Endothelial cell of umbilical vein (primary cell): ENCODE data around the gene ADM5. TPM values are rescaled to one million over a fixed set of nuclear protein-coding genes. Genes with fewer than 3 reads are reported as not detected.

Experiments used
- BruUV-seq: library from RNA; stranded (reverse); fragments of 400-500 nt; replicated peaks from 2 replicates; lab custom pipeline; 2021; lab: Mats Ljungman, UMichigan
- CTCF ChIA-PET: fragments of 300-600, 350-600 bp; sonication (Branson Sonifier 250); formaldehyde crosslinking; loops from one replicate; lab custom pipeline; 2021; ENCODE audit warnings: antibody characterized with exemption, inconsistent platforms; lab: Charles Lee
- POLR2A ChIA-PET: fragments of 300-600, 350-600 bp; sonication (Branson Sonifier 250); formaldehyde crosslinking; loops from one replicate; lab custom pipeline; 2021; ENCODE audit warnings: antibody characterized with exemption, inconsistent platforms; lab: Charles Lee
- DNase-seq: peaks from one replicate; pipeline ENCODE4 v3.0.0-alpha.2; 2011; ENCODE audit warnings: low read depth, low spot score
- FAIRE-seq: peaks from 2 replicates; lab custom pipeline; 2011; peaks lifted over from hg19 to GRCh38; lab: Jason Lieb, UNC
- H2AFZ ChIP-seq: 2 replicates; pipeline ENCODE4 v1.6.0; 2012; ENCODE audit warnings: low read depth, low read length, control low read depth, inconsistent platforms
- H3K27ac ChIP-seq: 2 replicates; pipeline ENCODE4 v1.5.1; 2011; ENCODE audit warnings: low read depth, mild to moderate bottlenecking, control low read depth, low read length, moderate library complexity; ENCODE audit not compliant: insufficient read depth
- H3K27me3 ChIP-seq, 2 experiments: 2 replicates each; pipeline versions ENCODE4 v1.6.0 to v1.6.1; 2011; ENCODE audit warnings: low read length in 2 of 2, mixed read lengths in 1 of 2; ENCODE audit not compliant: control insufficient read depth in 2 of 2, insufficient read depth in 2 of 2
- H3K36me3 ChIP-seq, 2 experiments: 2 replicates in 1 of 2; 3 replicates in 1 of 2; pipeline ENCODE4 v1.5.1; 2011; ENCODE audit warnings: low read length in 2 of 2, mild to moderate bottlenecking in 1 of 2, moderate library complexity in 1 of 2; ENCODE audit not compliant: control insufficient read depth in 2 of 2, insufficient read depth in 2 of 2; ENCODE audit errors: extremely low read depth in 1 of 2
- H3K4me1 ChIP-seq: 3 replicates; pipeline ENCODE4 v1.5.1; 2011; ENCODE audit warnings: mild to moderate bottlenecking, low read length; ENCODE audit not compliant: control insufficient read depth, insufficient read depth; ENCODE audit errors: extremely low read depth
- H3K4me2 ChIP-seq: 2 replicates; pipeline ENCODE4 v1.6.1; 2011; ENCODE audit warnings: low read length, control low read depth, mixed read lengths; ENCODE audit not compliant: insufficient read depth
- H3K4me3 ChIP-seq, 3 experiments: fragments of 200-600 bp in 1 of 3; sonication (generic), shearing (Covaris generic) in 1 of 3; replicated peaks in 1 of 3; 2 replicates each; pipeline ENCODE4 v1.5.1; 2011 to 2016; ENCODE audit warnings: control low read depth in 3 of 3, low read length in 3 of 3, mild to moderate bottlenecking in 2 of 3, inconsistent platforms in 1 of 3, low read depth in 1 of 3, moderate library complexity in 1 of 3; ENCODE audit not compliant: insufficient read depth in 1 of 3
- H3K79me2 ChIP-seq: 2 replicates; pipeline ENCODE4 v1.6.0; 2012; ENCODE audit warnings: low read length, inconsistent platforms; ENCODE audit not compliant: control insufficient read depth, insufficient read depth
- H3K9ac ChIP-seq: replicated peaks from 2 replicates; pipeline ENCODE3; 2011; ENCODE audit warnings: low read length, control low read depth; ENCODE audit not compliant: insufficient read depth; ENCODE audit errors: extremely low read depth
- H3K9me1 ChIP-seq: replicated peaks from 3 replicates; pipeline ENCODE4 v1.6.0; 2011; ENCODE audit warnings: mild to moderate bottlenecking, low read length; ENCODE audit not compliant: control insufficient read depth, insufficient read depth; ENCODE audit errors: extremely low read depth
- H3K9me3 ChIP-seq: replicated peaks from 2 replicates; pipeline ENCODE4 v1.5.1; 2012; ENCODE audit warnings: low read length, inconsistent platforms; ENCODE audit not compliant: control insufficient read depth, insufficient read depth
- H4K20me1 ChIP-seq: replicated peaks from 2 replicates; pipeline ENCODE3; 2011; ENCODE audit warnings: mild to moderate bottlenecking, low read length; ENCODE audit not compliant: control insufficient read depth, insufficient read depth; ENCODE audit errors: extremely low read depth
- EZH2 ChIP-seq: IDR thresholded peaks from 2 replicates; pipeline ENCODE4 v1.6.1; 2012; ENCODE audit warnings: borderline replicate concordance, low read depth, mild to moderate bottlenecking, moderate library complexity, low read length, inconsistent platforms; ENCODE audit not compliant: severe bottlenecking
- FOS ChIP-seq: IDR thresholded peaks from 2 replicates; pipeline ENCODE4 v1.6.1; 2011; ENCODE audit warnings: mild to moderate bottlenecking, low read length, moderate library complexity, borderline replicate concordance; ENCODE audit not compliant: insufficient read depth
- GATA2 ChIP-seq: IDR thresholded peaks from 2 replicates; pipeline ENCODE4 v1.7.0; 2011; ENCODE audit warnings: low read depth, mild to moderate bottlenecking, moderate library complexity, mixed read lengths, low read length; ENCODE audit not compliant: insufficient read length, insufficient read depth
- JUN ChIP-seq: IDR thresholded peaks from 2 replicates; pipeline ENCODE4 v1.6.1; 2011; ENCODE audit warnings: borderline replicate concordance, low read depth; ENCODE audit not compliant: insufficient read length, insufficient read depth
- MYC ChIP-seq: IDR thresholded peaks from one replicate; pipeline ENCODE4 v1.6.1; 2011; ENCODE audit warnings: mild to moderate bottlenecking, low read depth, low read length
- POLR2A ChIP-seq: IDR thresholded peaks from 2 replicates; pipeline ENCODE4 v1.6.1; 2012; ENCODE audit warnings: low read depth, mild to moderate bottlenecking, control low read depth, low read length
- POLR2AphosphoS5 ChIP-seq: IDR thresholded peaks from 2 replicates; pipeline ENCODE4 v1.6.1; 2012; ENCODE audit warnings: low read depth, mild to moderate bottlenecking, control low read depth, low read length, moderate library complexity; ENCODE audit not compliant: insufficient read depth
- dilution Hi-C: fragments of 300-500 bp; cut with MboI; formaldehyde crosslinking; loops from one replicate; pipeline ENCODE4 v1.15.0; 2019; ENCODE audit warnings: low sequenced_read_pairs; ENCODE audit not compliant: extremely low pct_ligation_motif_present
- intact Hi-C: fragments of 100-400 bp; cut with micrococcal nuclease; formaldehyde crosslinking; loops from one replicate; pipeline ENCODE4 v1.10.0; 2022
- polyA plus RNA-seq, 4 experiments: library from polyadenylated mRNA; depleted of rRNA in 3 of 4; stranded (reverse) in 3 of 4; unstranded in 1 of 4; fragments of >200 nt; gene quantifications; 2 replicates each; pipeline versions ENCODE4 v1.2.1 to v1.2.3, GENCODE V29; 2011 to 2012; ENCODE audit warnings: missing spikeins in 1 of 4
- total RNA-seq: library from RNA; stranded (reverse); gene quantifications from 2 replicates; pipeline ENCODE4 v1.2.3, GENCODE V29; 2021
- TF ChIP-seq, protein P1 (sequence below), 2 donors: IDR thresholded peaks; 1 replicate in 1 of 2; 2 replicates in 1 of 2; pipeline ENCODE4 v1.5.1; 2011; ENCODE audit warnings: low read length in 2 of 2, mild to moderate bottlenecking in 2 of 2, moderate library complexity in 2 of 2, control low read depth in 1 of 2, inconsistent platforms in 1 of 2, low read depth in 1 of 2; ENCODE audit not compliant: insufficient read depth in 1 of 2; ENCODE audit errors: extremely low read depth in 1 of 2
- TF ChIP-seq, protein P2 (sequence below): IDR thresholded peaks from 2 replicates; pipeline ENCODE4 v1.6.1; 2011; ENCODE audit not compliant: insufficient read depth, insufficient read length

The ADM5 gene
- total and polyA plus RNA-seq, 2 donors (not counting 3 experiments of a cell fraction or from before 2014, with no cell fraction given) = 3.3 to 4.4 TPM

DNA sequence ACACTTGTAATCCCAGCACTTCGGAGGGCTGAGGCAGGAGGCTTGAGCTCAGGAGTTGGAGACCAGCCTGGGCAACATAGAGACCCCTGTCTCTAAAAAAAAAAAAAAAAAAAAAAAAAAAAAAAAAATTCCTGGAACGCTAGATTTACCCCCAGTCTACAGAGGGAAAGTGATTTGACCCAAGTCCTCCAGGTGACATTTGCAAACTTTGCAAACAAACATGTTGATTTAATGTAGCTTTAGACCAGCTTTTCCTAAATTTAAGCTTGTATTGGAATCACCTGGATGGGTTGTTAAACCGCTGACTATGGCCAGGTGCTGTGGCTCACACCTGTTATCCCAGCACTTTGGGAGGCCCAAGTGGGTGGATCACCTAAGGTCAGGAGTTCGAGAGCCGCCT, 10.0 kb downstream of the ADM5 start:
- dilution Hi-C loops = no loop called here
- no peaks in the 10 kb centered on the region for H3K27me3 ChIP-seq
- no peak for FAIRE-seq
- H3K79me2 ChIP-seq = no peaks in the 10 kb centered on the region
- no TSS peak for BruUV-seq
- intact Hi-C loops = no loop called here
- POLR2A ChIA-PET = interaction anchor here (0.7 kb wide), 1 partner anchor 880 kb away, joined by 6 read pairs; no protein-coding TSS in a partner anchor
- no peak overlapping the region for H3K4me3 ChIP-seq
- no peak overlapping the region for H3K4me2 ChIP-seq
- peaks cover 0 to 9% of the 10 kb centered on the region in 2 experiments for H3K36me3 ChIP-seq
- CTCF ChIA-PET = interaction anchor here (0.9 kb wide), 1 partner anchor 18 kb away, joined by 3 read pairs; no protein-coding TSS in a partner anchor
- DNase-seq = no peak
- H3K4me1 ChIP-seq = no peaks in the 10 kb centered on the region
- no peak overlapping the region for H3K9ac ChIP-seq
- H3K9me1 ChIP-seq = no peaks in the 10 kb centered on the region
- H2AFZ ChIP-seq = no peak overlapping the region
- H3K27ac ChIP-seq = no peak overlapping the region
- TF ChIP-seq GATA2 (no peak), EZH2 (no peak)
- no peaks in the 10 kb centered on the region for H3K9me3 ChIP-seq
- no peaks in the 10 kb centered on the region for H4K20me1 ChIP-seq

DNA sequence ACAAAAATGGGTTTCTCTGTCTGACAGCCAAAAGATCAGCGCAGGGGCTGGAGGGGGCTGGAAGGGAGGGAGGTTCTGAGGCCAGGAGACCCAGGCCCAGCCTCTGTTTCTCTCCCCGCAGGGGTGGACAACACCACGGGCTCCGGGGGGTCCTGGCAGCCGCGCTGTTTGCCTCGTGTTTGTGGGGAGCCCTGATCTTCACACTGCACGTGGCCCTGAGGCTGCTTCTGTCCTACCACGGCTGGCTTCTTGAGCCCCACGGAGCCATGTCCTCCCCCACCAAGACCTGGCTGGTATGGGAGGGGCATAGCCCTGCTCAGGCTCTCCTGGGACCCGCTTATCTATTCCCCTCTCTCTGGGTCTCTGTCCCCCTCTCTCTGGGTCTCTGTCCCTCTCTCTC, 11.2 kb downstream of the ADM5 start:
- dilution Hi-C loops = no loop called here
- no TSS peak for BruUV-seq
- H3K4me1 ChIP-seq = no peaks in the 10 kb centered on the region
- peaks cover 0 to 9% of the 10 kb centered on the region in 2 experiments for H3K36me3 ChIP-seq
- ChIA-PET POLR2A (no interaction called here), CTCF (no interaction called here)
- no peak overlapping the region for H3K9ac ChIP-seq
- FAIRE-seq (no peak), DNase-seq (no peak)
- intact Hi-C loops = no loop called here
- H3K79me2 ChIP-seq = no peaks in the 10 kb centered on the region
- H2AFZ ChIP-seq = no peak overlapping the region
- H3K4me3 ChIP-seq = no peak overlapping the region
- no peak overlapping the region for H3K4me2 ChIP-seq
- H3K27me3 ChIP-seq = no peaks in the 10 kb centered on the region
- H3K27ac ChIP-seq = no peak overlapping the region
- no peaks in the 10 kb centered on the region for H3K9me3 ChIP-seq
- TF ChIP-seq POLR2A (no peak), GATA2 (no peak), EZH2 (no peak), POLR2AphosphoS5 (no peak), FOS (no peak), JUN (no peak), MYC (no peak)
- TF ChIP-seq, protein P1, sequence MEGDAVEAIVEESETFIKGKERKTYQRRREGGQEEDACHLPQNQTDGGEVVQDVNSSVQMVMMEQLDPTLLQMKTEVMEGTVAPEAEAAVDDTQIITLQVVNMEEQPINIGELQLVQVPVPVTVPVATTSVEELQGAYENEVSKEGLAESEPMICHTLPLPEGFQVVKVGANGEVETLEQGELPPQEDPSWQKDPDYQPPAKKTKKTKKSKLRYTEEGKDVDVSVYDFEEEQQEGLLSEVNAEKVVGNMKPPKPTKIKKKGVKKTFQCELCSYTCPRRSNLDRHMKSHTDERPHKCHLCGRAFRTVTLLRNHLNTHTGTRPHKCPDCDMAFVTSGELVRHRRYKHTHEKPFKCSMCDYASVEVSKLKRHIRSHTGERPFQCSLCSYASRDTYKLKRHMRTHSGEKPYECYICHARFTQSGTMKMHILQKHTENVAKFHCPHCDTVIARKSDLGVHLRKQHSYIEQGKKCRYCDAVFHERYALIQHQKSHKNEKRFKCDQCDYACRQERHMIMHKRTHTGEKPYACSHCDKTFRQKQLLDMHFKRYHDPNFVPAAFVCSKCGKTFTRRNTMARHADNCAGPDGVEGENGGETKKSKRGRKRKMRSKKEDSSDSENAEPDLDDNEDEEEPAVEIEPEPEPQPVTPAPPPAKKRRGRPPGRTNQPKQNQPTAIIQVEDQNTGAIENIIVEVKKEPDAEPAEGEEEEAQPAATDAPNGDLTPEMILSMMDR (IDR thresholded peaks at IDR 0.05; ENCODE audit: extremely low read depth in 1 of 2, insufficient read depth in 1 of 2, low read depth in 1 of 2, low read length in 2 of 2) = no peak
- TF ChIP-seq, protein P2, sequence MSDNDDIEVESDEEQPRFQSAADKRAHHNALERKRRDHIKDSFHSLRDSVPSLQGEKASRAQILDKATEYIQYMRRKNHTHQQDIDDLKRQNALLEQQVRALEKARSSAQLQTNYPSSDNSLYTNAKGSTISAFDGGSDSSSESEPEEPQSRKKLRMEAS = no peak
- H4K20me1 ChIP-seq = no peaks in the 10 kb centered on the region
- no peaks in the 10 kb centered on the region for H3K9me1 ChIP-seq
